Loucy (cell line): ENCODE measurements around the gene ALS2CL.

Source experiments
- H2AFZ ChIP-seq: fragments of 200-600 bp; sonication (generic); 2 replicates; pipeline ENCODE4 v1.6.0; 2016; ENCODE audit warnings: antibody characterized with exemption, mild to moderate bottlenecking, low read length, moderate library complexity
- H3F3A ChIP-seq: fragments of 200-600 bp; 2 replicates; pipeline ENCODE4 v1.6.0; 2016; ENCODE audit warnings: antibody characterized with exemption, low read depth, mild to moderate bottlenecking
- H3K27me3 ChIP-seq: fragments of 200-600 bp; sonication (generic); 2 replicates; pipeline ENCODE4 v1.6.1; 2014; ENCODE audit warnings: low read length, mild to moderate bottlenecking; ENCODE audit not compliant: insufficient read depth, poor library complexity, severe bottlenecking
- H3K36me3 ChIP-seq: fragments of 200-600 bp; sonication (generic); 2 replicates; pipeline ENCODE4 v1.6.1; 2016; ENCODE audit warnings: low read length; ENCODE audit not compliant: insufficient read depth
- H3K4me1 ChIP-seq: fragments of 200-600 bp; sonication (generic); 2 replicates; pipeline ENCODE4 v1.5.1; 2014; ENCODE audit warnings: low read length, mild to moderate bottlenecking; ENCODE audit not compliant: insufficient read depth, poor library complexity, severe bottlenecking
- H3K4me2 ChIP-seq: fragments of 200-600 bp; sonication (generic); 2 replicates; pipeline ENCODE4 v1.6.0; 2014; ENCODE audit warnings: antibody characterized with exemption, low read length, low read depth, mild to moderate bottlenecking; ENCODE audit not compliant: poor library complexity, severe bottlenecking
- H3K4me3 ChIP-seq: fragments of 200-600 bp; sonication (generic); 2 replicates; pipeline ENCODE4 v1.5.1; 2014; ENCODE audit warnings: low read length, mild to moderate bottlenecking, mixed read lengths; ENCODE audit not compliant: poor library complexity, severe bottlenecking
- H3K79me2 ChIP-seq: fragments of 200-600 bp; sonication (generic); 2 replicates; pipeline ENCODE4 v1.6.1; 2014; ENCODE audit warnings: low read length; ENCODE audit not compliant: insufficient read depth
- H3K9ac ChIP-seq: fragments of 200-600 bp; sonication (generic); 2 replicates; pipeline ENCODE4 v1.6.0; 2014; ENCODE audit warnings: mild to moderate bottlenecking, low read depth, low read length, moderate library complexity; ENCODE audit not compliant: poor library complexity, severe bottlenecking
- H3K9me2 ChIP-seq: fragments of 200-600 bp; sonication (generic); replicated peaks from 2 replicates; pipeline ENCODE4 v1.6.1; 2016; ENCODE audit warnings: low read depth, low read length, mixed read lengths
- H3K9me3 ChIP-seq: fragments of 200-600 bp; sonication (generic); 2 replicates; pipeline ENCODE4 v1.6.1; 2014; ENCODE audit warnings: mild to moderate bottlenecking, antibody characterized with exemption, low read length, low read depth; ENCODE audit not compliant: insufficient read depth
- H4K20me1 ChIP-seq: fragments of 200-600 bp; sonication (generic); 2 replicates; pipeline ENCODE4 v1.6.0; 2014; ENCODE audit warnings: antibody characterized with exemption, low read length, mild to moderate bottlenecking; ENCODE audit not compliant: insufficient read depth, poor library complexity, severe bottlenecking
- CTCF ChIP-seq: fragments of 200-600 bp; sonication (generic); conservative IDR thresholded peaks from 2 replicates; pipeline ENCODE4 v1.5.1; 2014; ENCODE audit warnings: mild to moderate bottlenecking, antibody characterized with exemption, low read length
- EZH2phosphoT487 ChIP-seq: fragments of 200-600 bp; IDR thresholded peaks from 2 replicates; pipeline ENCODE4 v1.6.1; 2018; ENCODE audit warnings: antibody characterized with exemption, mild to moderate bottlenecking, moderate library complexity, borderline replicate concordance

ALS2CL gene

GRCh38 chr3:46678280-46678679, 15.2 kb downstream of the ALS2CL start:
- H3K27me3 ChIP-seq: no peaks in the 10 kb centered on the region
- no peak overlapping the region for H2AFZ ChIP-seq
- H3K4me3 ChIP-seq: no peak overlapping the region
- no peaks in the 10 kb centered on the region for H4K20me1 ChIP-seq
- no peak for TF ChIP-seq CTCF
- TF ChIP-seq EZH2phosphoT487: no peak
- H3K79me2 ChIP-seq: no peaks in the 10 kb centered on the region
- H3K4me2 ChIP-seq: no peak overlapping the region
- no peaks in the 10 kb centered on the region for H3K4me1 ChIP-seq
- H3K9me3 ChIP-seq: no peaks in the 10 kb centered on the region
- H3K36me3 ChIP-seq: no peaks in the 10 kb centered on the region
- no peak overlapping the region for H3K9ac ChIP-seq
- H3F3A ChIP-seq: no peaks in the 10 kb centered on the region
- H3K9me2 ChIP-seq: no peaks in the 10 kb centered on the region

GRCh38 chr3:46677411-46677726, 16.1 kb downstream of the ALS2CL start:
- Histone ChIP-seq H3K9me3 (no peaks in the 10 kb centered on the region), H3K9me2 (no peaks in the 10 kb centered on the region), H2AFZ (no peak overlapping the region), H4K20me1 (no peaks in the 10 kb centered on the region), H3K36me3 (no peaks in the 10 kb centered on the region), H3F3A (no peaks in the 10 kb centered on the region), H3K4me3 (no peak overlapping the region), H3K4me2 (no peak overlapping the region), H3K4me1 (no peaks in the 10 kb centered on the region), H3K9ac (no peak overlapping the region), H3K79me2 (no peaks in the 10 kb centered on the region), H3K27me3 (no peaks in the 10 kb centered on the region)
- TF ChIP-seq CTCF: no peak
- TF ChIP-seq EZH2phosphoT487: no peak

- Histone ChIP-seq H3K4me2 (no peak overlapping the region), H3K9ac (no peak overlapping the region)
Measured at GRCh38 chr3:46676601-46677410, 16.7 kb downstream of the ALS2CL start.

More at GRCh38 chr3:46676601-46677410, 16.7 kb downstream of the ALS2CL start:
- Histone ChIP-seq H3K4me3 (no peak overlapping the region), H4K20me1 (no peaks in the 10 kb centered on the region), H3K36me3 (no peaks in the 10 kb centered on the region), H3K27me3 (no peaks in the 10 kb centered on the region), H2AFZ (no peak overlapping the region), H3K9me3 (no peaks in the 10 kb centered on the region), H3K4me1 (no peaks in the 10 kb centered on the region), H3K9me2 (no peaks in the 10 kb centered on the region), H3F3A (no peaks in the 10 kb centered on the region), H3K79me2 (no peaks in the 10 kb centered on the region)
- no peak for TF ChIP-seq EZH2phosphoT487
